HG03064 (cell line): ENCODE results near the gene SEM1.
A peak's percentile ranks its signal among the peaks of the same experiment; 100 is the strongest.
"Not testable (repeated sequence)": the region's sequence is repeated elsewhere in the genome, so short reads cannot be mapped to it uniquely, and the experiment has no call there.

Source experiments
- ATAC-seq: cut with Tn5 transposase; IDR thresholded peaks from one replicate; pipeline ENCODE4 v1.9.1; 2021; ENCODE audit warnings: low read depth; ENCODE audit not compliant: unreplicated experiment

SEM1 gene

GRCh38 chr7:96707901-96708774, 1.5 kb downstream of the SEM1 start:
- no peak for ATAC-seq

GRCh38 chr7:96701258-96701657, 8.4 kb downstream of the SEM1 start:
- ATAC-seq, result no peak

GRCh38 chr7:96700516-96700915, 9.1 kb downstream of the SEM1 start:
- no peak for ATAC-seq

- ATAC-seq, result no peak
Measured at GRCh38 chr7:96699219-96699871, 10.3 kb downstream of the SEM1 start.

GRCh38 chr7:96698449-96698848, 11.2 kb downstream of the SEM1 start:
- ATAC-seq, result not testable (repeated sequence)

GRCh38 chr7:96697822-96698221, 11.8 kb downstream of the SEM1 start:
- ATAC-seq, result no peak

GRCh38 chr7:96695581-96695980, 14.1 kb downstream of the SEM1 start:
- ATAC-seq, result no peak

GRCh38 chr7:96694082-96694481, 15.6 kb downstream of the SEM1 start:
- no peak for ATAC-seq

- ATAC-seq, result no peak
Measured at GRCh38 chr7:96691702-96692101, 17.9 kb downstream of the SEM1 start.

- no peak for ATAC-seq
Measured at GRCh38 chr7:96689414-96689813, 20.2 kb downstream of the SEM1 start.

- ATAC-seq, result peak; percentile 46
Measured at GRCh38 chr7:96686305-96686704, 23.3 kb downstream of the SEM1 start.

- peak; percentile 88 for ATAC-seq
Measured at GRCh38 chr7:96685755-96686154, 23.9 kb downstream of the SEM1 start.

- ATAC-seq, result peak; percentile 90
Measured at GRCh38 chr7:96685353-96685752, 24.3 kb downstream of the SEM1 start.

- ATAC-seq, result no peak
Measured at GRCh38 chr7:96679886-96680285, 29.8 kb downstream of the SEM1 start.

GRCh38 chr7:96676919-96677318, 32.7 kb downstream of the SEM1 start:
- ATAC-seq, result no peak

GRCh38 chr7:96675548-96675947, 34.1 kb downstream of the SEM1 start:
- ATAC-seq, result no peak

GRCh38 chr7:96674565-96674964, 35.1 kb downstream of the SEM1 start:
- no peak for ATAC-seq

GRCh38 chr7:96671854-96672253, 37.8 kb downstream of the SEM1 start:
- ATAC-seq, result no peak

GRCh38 chr7:96670338-96671289, 39.0 kb downstream of the SEM1 start:
- no peak for ATAC-seq

- no peak for ATAC-seq
Measured at GRCh38 chr7:96669812-96670211, 39.8 kb downstream of the SEM1 start.

- no peak for ATAC-seq
Measured at GRCh38 chr7:96667026-96667425, 42.6 kb downstream of the SEM1 start.
